Thyroid gland (tissue), 4 donors: ENCODE results near the gene ACTA2. TPM values are rescaled to one million over a fixed set of nuclear protein-coding genes. Genes with fewer than 3 reads are reported as not detected.

Experiments
- DNase-seq, 2 donors: peaks; one replicate each; pipeline ENCODE4 v3.0.0-alpha.2; 2019
- H3K27ac ChIP-seq, 3 donors: fragments of 200-600 bp; sonication (generic); 1 replicate in 2 of 3; 2 replicates in 1 of 3; pipeline ENCODE4 v1.5.1; 2016 to 2019; ENCODE audit warnings: mild to moderate bottlenecking in 1 of 3, moderate library complexity in 1 of 3
- H3K27me3 ChIP-seq: fragments of 200-600 bp; sonication (generic); one replicate; pipeline ENCODE4 v1.5.1; 2019
- H3K36me3 ChIP-seq, 2 donors: fragments of 200-600 bp; sonication (generic); one replicate each; pipeline ENCODE4 v1.5.1; 2016 to 2019
- H3K4me1 ChIP-seq, 2 donors: fragments of 200-600 bp; sonication (generic); one replicate each; pipeline ENCODE4 v1.5.1; 2017 to 2019
- H3K4me3 ChIP-seq, 3 donors: fragments of 200-600 bp; sonication (generic); replicated peaks in 1 of 3; 1 replicate in 2 of 3; 2 replicates in 1 of 3; pipeline ENCODE4 v1.5.1; 2016; ENCODE audit warnings: mild to moderate bottlenecking in 1 of 3
- H3K9me3 ChIP-seq: fragments of 200-600 bp; sonication (generic); one replicate; pipeline ENCODE4 v1.5.1; 2017
- POLR2A ChIP-seq, 2 donors: fragments of 450-650 bp; IDR thresholded peaks; one replicate each; pipeline ENCODE4 v1.6.1; 2017; ENCODE audit warnings: antibody characterized with exemption in 2 of 2, mild to moderate bottlenecking in 2 of 2, moderate library complexity in 1 of 2
- WGBS, 2 donors: methylation state at CpG; one replicate each; pipeline ENCODE4 v1.1.5; 2017; 5-methylcytosine and 5-hydroxymethylcytosine counted together
- intact Hi-C: fragments of 100-400 bp; cut with DNase I; formaldehyde crosslinking; loops from one replicate; pipeline ENCODE4 v1.15.1; 2023
- total RNA-seq, 4 donors: library from RNA; depleted of rRNA; stranded (reverse); fragments of >200 nt; gene quantifications; one replicate each; pipeline ENCODE4 v1.2.3, GENCODE V29; 2016
- TF ChIP-seq, protein P1 (sequence below), 6 experiments: fragments of 200-600 bp in 3 of 6; fragments of 450-650 bp in 3 of 6; sonication (generic) in 3 of 6; IDR thresholded peaks; one replicate each; pipeline ENCODE4 v1.5.1; 2016 to 2019; ENCODE audit warnings: antibody characterized with exemption in 6 of 6, mild to moderate bottlenecking in 2 of 6, inconsistent platforms in 1 of 6, moderate library complexity in 1 of 6

The ACTA2 gene
- total RNA-seq, 4 donors from 2014 or later, result 61.5 to 173 (median 72.2) TPM

DNA sequence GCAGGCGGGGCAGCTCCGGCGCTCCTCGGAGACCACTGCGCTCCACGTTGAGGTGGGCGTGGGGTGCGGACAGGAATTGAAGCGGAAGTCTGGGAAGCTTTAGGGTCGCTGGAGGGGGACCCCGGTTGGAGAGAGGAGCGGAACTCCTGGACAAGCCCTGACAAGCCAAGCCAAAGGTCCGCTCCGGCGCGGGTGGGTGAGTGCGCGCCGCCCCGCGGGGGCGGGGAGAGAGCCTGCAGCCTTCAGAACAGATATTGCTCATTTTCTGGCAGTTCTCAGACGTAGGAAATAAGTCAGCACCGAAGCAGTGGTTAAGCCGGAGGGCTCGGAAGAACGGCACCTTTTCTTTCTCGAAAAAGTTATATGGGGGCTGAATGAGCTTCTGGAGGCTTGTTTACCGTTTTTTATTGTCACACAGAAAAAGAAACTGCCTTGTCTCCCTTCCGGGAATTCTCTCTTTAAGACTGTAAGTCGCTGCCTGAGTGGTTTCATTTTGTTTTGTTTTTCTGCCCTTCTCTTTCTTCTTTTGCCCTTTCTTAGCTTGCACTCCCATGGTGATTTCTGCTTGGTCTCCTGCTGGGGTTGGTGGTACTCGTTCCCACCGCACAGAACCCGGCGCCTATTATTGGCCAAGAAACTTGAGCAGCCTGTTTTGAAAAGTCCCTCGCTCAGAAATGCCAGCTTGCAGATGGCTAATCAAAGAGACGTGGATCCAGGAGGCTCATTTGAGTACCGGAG is 38.8 kb upstream of the ACTA2 start:
- H3K27ac ChIP-seq, result peak overlapping the region; percentile 99
- DNase-seq, result peak; percentile 63 to 78
- H3K4me3 ChIP-seq, result peak overlapping the region; percentile 75 to 86 (median 78)
- no peaks in the 10 kb centered on the region for H3K36me3 ChIP-seq
- H3K27me3 ChIP-seq, result no peaks in the 10 kb centered on the region
- intact Hi-C loops, result no loop called here
- 0 to 1% methylated on average over 30 to 38 of the region's 38 CpGs for WGBS, 2 donors
- TF ChIP-seq POLR2A (IDR thresholded peaks at IDR 0.05), result peak in 1 of 2 donors; percentile 52
- TF ChIP-seq, protein P1, sequence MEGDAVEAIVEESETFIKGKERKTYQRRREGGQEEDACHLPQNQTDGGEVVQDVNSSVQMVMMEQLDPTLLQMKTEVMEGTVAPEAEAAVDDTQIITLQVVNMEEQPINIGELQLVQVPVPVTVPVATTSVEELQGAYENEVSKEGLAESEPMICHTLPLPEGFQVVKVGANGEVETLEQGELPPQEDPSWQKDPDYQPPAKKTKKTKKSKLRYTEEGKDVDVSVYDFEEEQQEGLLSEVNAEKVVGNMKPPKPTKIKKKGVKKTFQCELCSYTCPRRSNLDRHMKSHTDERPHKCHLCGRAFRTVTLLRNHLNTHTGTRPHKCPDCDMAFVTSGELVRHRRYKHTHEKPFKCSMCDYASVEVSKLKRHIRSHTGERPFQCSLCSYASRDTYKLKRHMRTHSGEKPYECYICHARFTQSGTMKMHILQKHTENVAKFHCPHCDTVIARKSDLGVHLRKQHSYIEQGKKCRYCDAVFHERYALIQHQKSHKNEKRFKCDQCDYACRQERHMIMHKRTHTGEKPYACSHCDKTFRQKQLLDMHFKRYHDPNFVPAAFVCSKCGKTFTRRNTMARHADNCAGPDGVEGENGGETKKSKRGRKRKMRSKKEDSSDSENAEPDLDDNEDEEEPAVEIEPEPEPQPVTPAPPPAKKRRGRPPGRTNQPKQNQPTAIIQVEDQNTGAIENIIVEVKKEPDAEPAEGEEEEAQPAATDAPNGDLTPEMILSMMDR (IDR thresholded peaks at IDR 0.05), result peak in 1 of 6 experiments; percentile 15
- no peaks in the 10 kb centered on the region for H3K9me3 ChIP-seq
- peaks cover 5 to 6% of the 10 kb centered on the region in 2 donors for H3K4me1 ChIP-seq

DNA sequence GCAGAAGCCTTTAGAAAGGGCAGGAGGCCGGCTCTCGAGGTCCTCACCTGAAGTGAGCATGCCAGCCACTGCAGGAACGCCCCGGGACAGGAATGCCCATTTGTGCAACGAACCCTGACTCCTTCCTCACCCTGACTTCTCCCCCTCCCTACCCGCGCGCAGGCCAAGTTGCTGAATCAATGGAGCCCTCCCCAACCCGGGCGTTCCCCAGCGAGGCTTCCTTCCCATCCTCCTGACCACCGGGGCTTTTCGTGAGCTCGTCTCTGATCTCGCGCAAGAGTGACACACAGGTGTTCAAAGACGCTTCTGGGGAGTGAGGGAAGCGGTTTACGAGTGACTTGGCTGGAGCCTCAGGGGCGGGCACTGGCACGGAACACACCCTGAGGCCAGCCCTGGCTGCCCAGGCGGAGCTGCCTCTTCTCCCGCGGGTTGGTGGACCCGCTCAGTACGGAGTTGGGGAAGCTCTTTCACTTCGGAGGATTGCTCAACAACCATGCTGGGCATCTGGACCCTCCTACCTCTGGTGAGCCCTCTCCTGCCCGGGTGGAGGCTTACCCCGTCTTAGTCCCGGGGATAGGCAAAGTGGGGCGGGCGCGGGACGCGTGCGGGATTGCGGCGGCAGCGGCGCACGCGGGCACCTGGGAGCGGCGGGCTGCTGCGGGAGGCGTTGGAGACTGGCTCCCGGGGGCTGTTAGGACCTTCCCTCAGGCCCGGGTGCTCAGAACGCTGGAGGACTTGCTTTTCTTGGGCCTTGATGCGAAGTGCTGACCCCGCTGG is 38.0 kb upstream of the ACTA2 start, which contains the start of gene FAS:
Gene FAS (plus strand): TSS at position 415 of the 777 bp plus-strand sequence. CDS start 79 bp downstream, at position 494.
- peak; percentile 84 to 91 for DNase-seq
- H3K9me3 ChIP-seq, result no peaks in the 10 kb centered on the region
- no peaks in the 10 kb centered on the region for H3K27me3 ChIP-seq
- H3K4me3 ChIP-seq, result peak within 1 kb of the TSS; percentile 75 to 86 (median 78)
- no peaks in the 10 kb centered on the region for H3K36me3 ChIP-seq
- TF ChIP-seq, protein P1 (IDR thresholded peaks at IDR 0.05), result peak in 1 of 6 experiments; percentile 13
- TF ChIP-seq POLR2A (IDR thresholded peaks at IDR 0.05), result peak in 1 of 2 donors; percentile 84
- H3K27ac ChIP-seq, result peak within 1 kb of the TSS; percentile 99
- peaks cover 5 to 6% of the 10 kb centered on the region in 2 donors for H3K4me1 ChIP-seq
- 1 to 2% methylated on average over 17 to 34 of the region's 51 CpGs for WGBS, 2 donors
- intact Hi-C loops, result no loop called here

DNA sequence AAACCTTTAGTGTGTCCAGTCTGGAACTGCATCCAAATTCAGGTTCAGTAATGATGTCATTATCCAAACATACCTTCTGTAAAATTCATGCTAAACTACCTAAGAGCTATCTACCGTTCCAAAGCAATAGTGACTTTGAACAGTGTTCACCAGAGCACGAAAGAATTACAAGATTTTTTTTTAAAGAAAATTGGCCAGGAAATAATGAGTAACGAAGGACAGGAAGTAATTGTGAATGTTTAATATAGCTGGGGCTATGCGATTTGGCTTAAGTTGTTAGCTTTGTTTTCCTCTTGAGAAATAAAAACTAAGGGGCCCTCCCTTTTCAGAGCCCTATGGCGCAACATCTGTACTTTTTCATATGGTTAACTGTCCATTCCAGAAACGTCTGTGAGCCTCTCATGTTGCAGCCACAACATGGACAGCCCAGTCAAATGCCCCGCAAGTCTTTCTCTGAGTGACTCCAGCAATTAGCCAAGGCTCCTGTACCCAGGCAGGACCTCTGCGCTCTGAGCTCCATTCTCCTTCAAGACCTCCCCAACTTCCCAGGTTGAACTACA is 37.3 kb upstream of the ACTA2 start:
- Histone ChIP-seq H3K4me3 (peak overlapping the region in 2 of 3 donors; percentile 75 to 78), H3K27me3 (no peaks in the 10 kb centered on the region), H3K27ac (peak overlapping the region; percentile 99), H3K36me3 (no peaks in the 10 kb centered on the region), H3K4me1 (peaks cover 5 to 6% of the 10 kb centered on the region in 2 donors), H3K9me3 (no peaks in the 10 kb centered on the region)
- intact Hi-C loops, result loop anchor here (2.0 to 10.0 kb wide), 2 partner anchors 55 to 155 kb away; no protein-coding TSS in a partner anchor
- TF ChIP-seq, protein P1 (IDR thresholded peaks at IDR 0.05), result no peak
- no peak for TF ChIP-seq POLR2A (IDR thresholded peaks at IDR 0.05)
- WGBS, 2 donors, result 2 to 4% methylated on average over 8 of the region's 8 CpGs
- DNase-seq, result no peak

DNA sequence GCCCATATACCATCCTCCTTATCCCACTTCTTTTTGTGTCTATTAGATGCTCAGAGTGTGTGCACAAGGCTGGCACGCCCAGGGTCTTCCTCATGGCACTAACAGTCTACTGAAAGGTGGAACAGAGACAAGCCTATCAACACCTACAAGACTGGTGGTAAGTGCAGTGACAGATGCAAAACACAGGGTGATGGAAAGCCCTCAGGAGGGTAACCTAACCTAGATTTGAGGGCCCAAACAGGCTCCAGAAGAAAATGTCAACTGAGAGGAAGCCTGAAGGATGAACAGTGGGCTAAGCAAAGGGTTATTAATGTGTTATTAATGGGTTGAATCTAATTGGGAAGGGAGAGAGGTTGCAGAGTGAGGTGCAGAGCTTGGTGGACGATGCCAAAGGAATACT is 36.9 kb upstream of the ACTA2 start:
- no peaks in the 10 kb centered on the region for H3K36me3 ChIP-seq
- H3K9me3 ChIP-seq, result no peaks in the 10 kb centered on the region
- intact Hi-C loops, result loop anchor here (2.0 to 10.0 kb wide), 2 partner anchors 55 to 155 kb away; no protein-coding TSS in a partner anchor
- no peak for DNase-seq
- peaks cover 5 to 6% of the 10 kb centered on the region in 2 donors for H3K4me1 ChIP-seq
- 56 to 58% methylated on average over 2 of the region's 2 CpGs for WGBS, 2 donors
- TF ChIP-seq POLR2A (IDR thresholded peaks at IDR 0.05), result no peak
- TF ChIP-seq, protein P1 (IDR thresholded peaks at IDR 0.05), result peak in 1 of 6 experiments; percentile 9
- no peaks in the 10 kb centered on the region for H3K27me3 ChIP-seq
- no peak overlapping the region for H3K4me3 ChIP-seq
- H3K27ac ChIP-seq, result peak overlapping the region; percentile 99
